Uterus (tissue), 2 donors: ENCODE data around the gene TMEM63B.

Source experiments
- CTCF ChIP-seq, 4 experiments: fragments of 200-600 bp in 2 of 4; fragments of 450-650 bp in 2 of 4; sonication (generic) in 2 of 4; IDR thresholded peaks; one replicate each; pipeline ENCODE4 v1.5.1; 2016 to 2019; ENCODE audit warnings: antibody characterized with exemption in 4 of 4, mild to moderate bottlenecking in 2 of 4, moderate library complexity in 1 of 4
- POLR2A ChIP-seq, 2 donors: fragments of 450-650 bp; IDR thresholded peaks; one replicate each; pipeline ENCODE4 v1.6.1; 2016; ENCODE audit warnings: antibody characterized with exemption in 2 of 2, mild to moderate bottlenecking in 1 of 2, moderate library complexity in 1 of 2

- TF ChIP-seq CTCF (IDR thresholded peaks at IDR 0.05) (no peak), POLR2A (IDR thresholded peaks at IDR 0.05) (no peak)
Observed at GRCh38 chr6:44189257-44189656, 61.9 kb downstream of the TMEM63B start.
